GM23338 (cell line): ENCODE data around the gene NKAIN2. TPM values are rescaled to one million over a fixed set of nuclear protein-coding genes. Genes with fewer than 3 reads are reported as not detected.

Experiments used
- ATAC-seq: fragments of 200-7000 bp; cut with Tn5 transposase; 3 replicates; pipeline ENCODE4 v1.9.1; 2020
- DNase-seq: peaks from one replicate; pipeline ENCODE4 v3.0.0-alpha.2; 2015; ENCODE audit warnings: low spot score
- H2AFZ ChIP-seq: fragments of 200-600 bp; sonication (generic); 2 replicates; pipeline ENCODE4 v1.8.0; 2016; ENCODE audit warnings: antibody characterized with exemption, mild to moderate bottlenecking, moderate library complexity
- H3F3A ChIP-seq: fragments of 200-600 bp; sonication (generic); replicated peaks from 2 replicates; pipeline ENCODE4 v1.8.0; 2017; ENCODE audit warnings: antibody characterized with exemption, mixed run types, low read depth
- H3K27ac ChIP-seq: fragments of 200-600 bp; sonication (generic); 2 replicates; pipeline ENCODE4 v1.6.1; 2016; ENCODE audit warnings: low read depth
- H3K27me3 ChIP-seq: fragments of 200-600 bp; sonication (generic); 2 replicates; pipeline ENCODE4 v1.8.0; 2016; ENCODE audit warnings: mild to moderate bottlenecking, mixed run types, moderate library complexity; ENCODE audit not compliant: insufficient read depth
- H3K36me3 ChIP-seq: fragments of 200-600 bp; sonication (generic); 2 replicates; pipeline ENCODE4 v1.8.0; 2016; ENCODE audit warnings: mild to moderate bottlenecking; ENCODE audit not compliant: insufficient read depth
- H3K4me1 ChIP-seq: fragments of 200-600 bp; sonication (generic); 2 replicates; pipeline ENCODE4 v1.8.0; 2016; ENCODE audit warnings: mild to moderate bottlenecking, moderate library complexity; ENCODE audit not compliant: insufficient read depth
- H3K4me2 ChIP-seq: fragments of 200-600 bp; sonication (generic); 2 replicates; pipeline ENCODE4 v1.7.1; 2017; ENCODE audit warnings: mixed run types
- H3K4me3 ChIP-seq: fragments of 200-600 bp; sonication (generic); 2 replicates; pipeline ENCODE4 v1.6.1; 2016; ENCODE audit warnings: mixed run types
- H3K79me2 ChIP-seq: fragments of 200-600 bp; sonication (generic); replicated peaks from 2 replicates; pipeline ENCODE4 v1.8.0; 2017; ENCODE audit warnings: mild to moderate bottlenecking; ENCODE audit not compliant: insufficient read depth
- H3K9me2 ChIP-seq: fragments of 200-600 bp; sonication (generic); 2 replicates; pipeline ENCODE4 v1.8.0; 2017; ENCODE audit not compliant: insufficient read depth
- H4K20me1 ChIP-seq: fragments of 200-600 bp; sonication (generic); replicated peaks from 2 replicates; pipeline ENCODE4 v1.8.0; 2017; ENCODE audit warnings: mild to moderate bottlenecking; ENCODE audit not compliant: insufficient read depth
- H3K27ac Mint-ChIP-seq: 2 replicates; pipeline ENCODE4 v1.8.0; 2020; ENCODE audit warnings: inconsistent platforms, mild to moderate bottlenecking, moderate library complexity, mixed read lengths
- H3K27me3 Mint-ChIP-seq: 3 replicates; pipeline ENCODE4 v1.8.0; 2022; ENCODE audit warnings: low read depth, mild to moderate bottlenecking, moderate library complexity, mixed read lengths, inconsistent platforms; ENCODE audit not compliant: insufficient read depth, poor library complexity
- H3K36me3 Mint-ChIP-seq: 3 replicates; pipeline ENCODE4 v1.8.0; 2021; ENCODE audit warnings: low read depth, mild to moderate bottlenecking, inconsistent platforms, moderate library complexity, mixed read lengths
- H3K4me1 Mint-ChIP-seq: 3 replicates; pipeline ENCODE4 v1.8.0; 2020; ENCODE audit warnings: mild to moderate bottlenecking, inconsistent platforms, mixed read lengths
- H3K4me3 Mint-ChIP-seq: 3 replicates; pipeline ENCODE4 v1.8.0; 2021; ENCODE audit warnings: moderate library complexity, mild to moderate bottlenecking, inconsistent platforms, mixed read lengths
- H3K9me3 Mint-ChIP-seq: 3 replicates; pipeline ENCODE4 v1.8.0; 2020; ENCODE audit warnings: moderate library complexity, mild to moderate bottlenecking, inconsistent platforms, mixed read lengths
- CREB1 ChIP-seq: fragments of 250-450 bp; sonication (Bioruptor Pico); IDR thresholded peaks from 2 replicates; pipeline ENCODE4 v1.5.0; 2020; ENCODE audit warnings: low read depth, mild to moderate bottlenecking, moderate library complexity
- EZH2 ChIP-seq: fragments of 200-600 bp; sonication (generic); IDR thresholded peaks from one replicate; pipeline ENCODE4 v1.8.0; 2017; ENCODE audit warnings: antibody characterized with exemption, mild to moderate bottlenecking, low read depth; ENCODE audit not compliant: unreplicated experiment
- NANOG ChIP-seq: IDR thresholded peaks from 2 replicates; pipeline ENCODE4 v1.6.1; 2016; ENCODE audit warnings: antibody characterized with exemption, borderline replicate concordance
- STAT1 ChIP-seq: IDR thresholded peaks from one replicate; pipeline ENCODE4 v1.6.1; 2016; ENCODE audit warnings: antibody characterized with exemption; ENCODE audit not compliant: unreplicated experiment
- ZNF114 ChIP-seq: fragments of 250-450 bp; sonication (Bioruptor Pico); IDR thresholded peaks from 2 replicates; pipeline ENCODE4 v1.5.0; 2020; ENCODE audit warnings: mild to moderate bottlenecking, moderate library complexity
- ZNF331 ChIP-seq: fragments of 250-450 bp; sonication (Bioruptor Pico); IDR thresholded peaks from 2 replicates; pipeline ENCODE4 v1.5.0; 2020; ENCODE audit warnings: low read depth, mild to moderate bottlenecking, moderate library complexity
- polyA plus RNA-seq: library from polyadenylated mRNA; unstranded; fragments of >200 nt; fragmentation: Nextera tagmentation; extraction: Ambion mirVana; gene quantifications from 2 replicates; pipeline ENCODE4 v1.2.1, GENCODE V29; 2016
- total RNA-seq: library from RNA; depleted of rRNA; stranded (reverse); fragments of >200 nt; shearing (Covaris generic); gene quantifications from 2 replicates; pipeline ENCODE4 v1.2.3, GENCODE V29; 2014
- TF ChIP-seq, protein P1 (sequence below): IDR thresholded peaks from 2 replicates; pipeline ENCODE4 v1.6.1; 2016; ENCODE audit warnings: antibody characterized with exemption
- TF ChIP-seq, protein P2 (sequence below): fragments of 250-450 bp; sonication (Bioruptor Pico); IDR thresholded peaks from 2 replicates; pipeline ENCODE4 v1.5.0; 2020; ENCODE audit warnings: mild to moderate bottlenecking, moderate library complexity

NKAIN2 gene
- total and polyA plus RNA-seq, 2 experiments from 2014 or later: 0.39 to 1.1 TPM

DNA sequence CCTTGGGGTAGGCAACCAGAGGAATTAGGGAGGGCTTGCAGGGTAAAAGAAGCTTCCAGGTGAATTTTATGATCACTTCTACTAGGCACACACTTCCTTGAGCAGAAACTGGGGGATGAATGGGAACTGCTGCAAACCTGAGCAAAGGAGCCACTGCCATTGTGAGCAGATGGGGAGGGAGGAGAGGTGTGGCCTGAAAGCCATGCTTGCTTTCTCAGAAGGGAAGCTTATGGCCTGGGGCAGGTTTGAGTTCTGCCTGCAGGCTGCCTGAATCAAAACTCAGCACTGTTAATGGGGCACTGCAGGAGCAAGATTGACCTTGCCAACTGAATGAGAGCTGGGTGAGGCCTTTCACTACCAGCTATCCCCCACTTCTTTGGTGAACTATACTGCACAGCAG is 328.1 kb downstream of the NKAIN2 start:
- H3K4me1 ChIP-seq: no peaks in the 10 kb centered on the region
- 0 out of 2 replicates have a peak overlapping the region, but pooled peaks have one; percentile 38 for H2AFZ ChIP-seq
- TF ChIP-seq STAT1 (no peak), EZH2 (no peak), NANOG (no peak), CREB1 (CRISPR knock-in tag) (no peak), ZNF114 (CRISPR knock-in tag) (no peak), ZNF331 (CRISPR knock-in tag) (no peak)
- TF ChIP-seq, protein P1, sequence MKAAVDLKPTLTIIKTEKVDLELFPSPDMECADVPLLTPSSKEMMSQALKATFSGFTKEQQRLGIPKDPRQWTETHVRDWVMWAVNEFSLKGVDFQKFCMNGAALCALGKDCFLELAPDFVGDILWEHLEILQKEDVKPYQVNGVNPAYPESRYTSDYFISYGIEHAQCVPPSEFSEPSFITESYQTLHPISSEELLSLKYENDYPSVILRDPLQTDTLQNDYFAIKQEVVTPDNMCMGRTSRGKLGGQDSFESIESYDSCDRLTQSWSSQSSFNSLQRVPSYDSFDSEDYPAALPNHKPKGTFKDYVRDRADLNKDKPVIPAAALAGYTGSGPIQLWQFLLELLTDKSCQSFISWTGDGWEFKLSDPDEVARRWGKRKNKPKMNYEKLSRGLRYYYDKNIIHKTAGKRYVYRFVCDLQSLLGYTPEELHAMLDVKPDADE: no peak
- H3K27me3 ChIP-seq: no peaks in the 10 kb centered on the region
- no peak for DNase-seq
- H3F3A ChIP-seq: no peaks in the 10 kb centered on the region
- peaks cover 4% of the 10 kb centered on the region; the same call in 1 of the 2 replicates for H3K9me2 ChIP-seq
- no peak overlapping the region for H3K4me3 ChIP-seq
- no peaks in the 10 kb centered on the region for H4K20me1 ChIP-seq
- H3K27ac Mint-ChIP-seq: no peak overlapping the region
- no peak for ATAC-seq
- H3K4me2 ChIP-seq: no peak overlapping the region
- H3K9me3 Mint-ChIP-seq: no peaks in the 10 kb centered on the region; the same call in 2 of the 3 replicates
- no peak overlapping the region for H3K4me3 Mint-ChIP-seq
- no peaks in the 10 kb centered on the region for H3K36me3 ChIP-seq
- H3K27ac ChIP-seq: no peak overlapping the region
- H3K79me2 ChIP-seq: no peaks in the 10 kb centered on the region
- no peaks in the 10 kb centered on the region for H3K36me3 Mint-ChIP-seq
- H3K27me3 Mint-ChIP-seq: no peaks in the 10 kb centered on the region
- no peaks in the 10 kb centered on the region for H3K4me1 Mint-ChIP-seq

DNA sequence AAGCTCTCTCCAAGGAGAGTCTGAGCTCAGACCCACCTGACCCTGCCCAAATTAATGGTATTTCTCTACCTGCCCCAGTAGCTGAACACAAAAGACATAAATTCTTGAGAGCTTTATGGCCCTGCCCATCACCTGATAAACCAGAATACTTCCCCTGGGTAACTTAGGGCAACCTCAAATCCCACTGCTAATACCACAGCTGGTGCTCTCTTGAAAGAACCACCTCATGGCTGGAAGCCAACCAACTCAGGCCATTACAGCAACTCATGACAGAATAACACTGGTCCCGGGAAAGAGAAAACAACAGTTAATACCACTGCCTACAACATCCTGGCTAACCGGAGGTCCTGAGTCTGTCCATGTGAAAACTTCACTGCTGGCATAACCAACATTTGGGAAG is 328.6 kb downstream of the NKAIN2 start:
- no peaks in the 10 kb centered on the region for H3K4me1 ChIP-seq
- Mint-ChIP-seq H3K27ac (no peak overlapping the region), H3K4me1 (no peaks in the 10 kb centered on the region), H3K27me3 (no peaks in the 10 kb centered on the region), H3K9me3 (no peaks in the 10 kb centered on the region; the same call in 2 of the 3 replicates), H3K36me3 (no peaks in the 10 kb centered on the region), H3K4me3 (no peak overlapping the region)
- no peaks in the 10 kb centered on the region for H3K36me3 ChIP-seq
- no peak overlapping the region for H3K4me2 ChIP-seq
- ATAC-seq: no peak
- no peak overlapping the region for H3K27ac ChIP-seq
- no peak for DNase-seq
- H3K4me3 ChIP-seq: no peak overlapping the region
- no peak overlapping the region for H2AFZ ChIP-seq
- no peaks in the 10 kb centered on the region for H3K27me3 ChIP-seq
- H3K79me2 ChIP-seq: no peaks in the 10 kb centered on the region
- no peak for TF ChIP-seq CREB1 (CRISPR knock-in tag)
- no peak for TF ChIP-seq STAT1
- no peaks in the 10 kb centered on the region for H4K20me1 ChIP-seq
- peaks cover 4% of the 10 kb centered on the region; the same call in 1 of the 2 replicates for H3K9me2 ChIP-seq
- no peaks in the 10 kb centered on the region for H3F3A ChIP-seq

DNA sequence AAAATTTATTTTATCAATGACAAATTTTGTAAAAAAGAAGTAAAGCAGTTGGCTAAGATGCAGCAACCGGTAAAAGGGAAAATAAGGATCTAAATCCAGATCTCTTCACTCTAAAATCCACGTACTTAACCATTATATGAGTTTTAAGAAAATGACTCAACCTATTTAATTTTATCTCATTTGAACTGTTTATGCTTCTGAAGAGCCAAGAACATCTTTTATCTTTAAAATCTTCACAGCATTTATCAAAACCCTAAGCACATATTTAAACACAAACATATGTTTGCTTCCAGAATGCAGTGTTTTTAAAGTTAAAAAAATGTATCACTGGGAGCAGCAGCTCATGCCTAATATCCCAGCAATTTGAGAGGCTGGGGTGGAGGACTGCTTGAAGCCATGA is 339.2 kb downstream of the NKAIN2 start:
- H3K36me3 ChIP-seq: no peaks in the 10 kb centered on the region
- no peak for DNase-seq
- no peak overlapping the region for H3K4me3 Mint-ChIP-seq
- TF ChIP-seq STAT1 (no peak), EZH2 (no peak), NANOG (no peak), ZNF114 (CRISPR knock-in tag) (no peak)
- TF ChIP-seq, protein P2, sequence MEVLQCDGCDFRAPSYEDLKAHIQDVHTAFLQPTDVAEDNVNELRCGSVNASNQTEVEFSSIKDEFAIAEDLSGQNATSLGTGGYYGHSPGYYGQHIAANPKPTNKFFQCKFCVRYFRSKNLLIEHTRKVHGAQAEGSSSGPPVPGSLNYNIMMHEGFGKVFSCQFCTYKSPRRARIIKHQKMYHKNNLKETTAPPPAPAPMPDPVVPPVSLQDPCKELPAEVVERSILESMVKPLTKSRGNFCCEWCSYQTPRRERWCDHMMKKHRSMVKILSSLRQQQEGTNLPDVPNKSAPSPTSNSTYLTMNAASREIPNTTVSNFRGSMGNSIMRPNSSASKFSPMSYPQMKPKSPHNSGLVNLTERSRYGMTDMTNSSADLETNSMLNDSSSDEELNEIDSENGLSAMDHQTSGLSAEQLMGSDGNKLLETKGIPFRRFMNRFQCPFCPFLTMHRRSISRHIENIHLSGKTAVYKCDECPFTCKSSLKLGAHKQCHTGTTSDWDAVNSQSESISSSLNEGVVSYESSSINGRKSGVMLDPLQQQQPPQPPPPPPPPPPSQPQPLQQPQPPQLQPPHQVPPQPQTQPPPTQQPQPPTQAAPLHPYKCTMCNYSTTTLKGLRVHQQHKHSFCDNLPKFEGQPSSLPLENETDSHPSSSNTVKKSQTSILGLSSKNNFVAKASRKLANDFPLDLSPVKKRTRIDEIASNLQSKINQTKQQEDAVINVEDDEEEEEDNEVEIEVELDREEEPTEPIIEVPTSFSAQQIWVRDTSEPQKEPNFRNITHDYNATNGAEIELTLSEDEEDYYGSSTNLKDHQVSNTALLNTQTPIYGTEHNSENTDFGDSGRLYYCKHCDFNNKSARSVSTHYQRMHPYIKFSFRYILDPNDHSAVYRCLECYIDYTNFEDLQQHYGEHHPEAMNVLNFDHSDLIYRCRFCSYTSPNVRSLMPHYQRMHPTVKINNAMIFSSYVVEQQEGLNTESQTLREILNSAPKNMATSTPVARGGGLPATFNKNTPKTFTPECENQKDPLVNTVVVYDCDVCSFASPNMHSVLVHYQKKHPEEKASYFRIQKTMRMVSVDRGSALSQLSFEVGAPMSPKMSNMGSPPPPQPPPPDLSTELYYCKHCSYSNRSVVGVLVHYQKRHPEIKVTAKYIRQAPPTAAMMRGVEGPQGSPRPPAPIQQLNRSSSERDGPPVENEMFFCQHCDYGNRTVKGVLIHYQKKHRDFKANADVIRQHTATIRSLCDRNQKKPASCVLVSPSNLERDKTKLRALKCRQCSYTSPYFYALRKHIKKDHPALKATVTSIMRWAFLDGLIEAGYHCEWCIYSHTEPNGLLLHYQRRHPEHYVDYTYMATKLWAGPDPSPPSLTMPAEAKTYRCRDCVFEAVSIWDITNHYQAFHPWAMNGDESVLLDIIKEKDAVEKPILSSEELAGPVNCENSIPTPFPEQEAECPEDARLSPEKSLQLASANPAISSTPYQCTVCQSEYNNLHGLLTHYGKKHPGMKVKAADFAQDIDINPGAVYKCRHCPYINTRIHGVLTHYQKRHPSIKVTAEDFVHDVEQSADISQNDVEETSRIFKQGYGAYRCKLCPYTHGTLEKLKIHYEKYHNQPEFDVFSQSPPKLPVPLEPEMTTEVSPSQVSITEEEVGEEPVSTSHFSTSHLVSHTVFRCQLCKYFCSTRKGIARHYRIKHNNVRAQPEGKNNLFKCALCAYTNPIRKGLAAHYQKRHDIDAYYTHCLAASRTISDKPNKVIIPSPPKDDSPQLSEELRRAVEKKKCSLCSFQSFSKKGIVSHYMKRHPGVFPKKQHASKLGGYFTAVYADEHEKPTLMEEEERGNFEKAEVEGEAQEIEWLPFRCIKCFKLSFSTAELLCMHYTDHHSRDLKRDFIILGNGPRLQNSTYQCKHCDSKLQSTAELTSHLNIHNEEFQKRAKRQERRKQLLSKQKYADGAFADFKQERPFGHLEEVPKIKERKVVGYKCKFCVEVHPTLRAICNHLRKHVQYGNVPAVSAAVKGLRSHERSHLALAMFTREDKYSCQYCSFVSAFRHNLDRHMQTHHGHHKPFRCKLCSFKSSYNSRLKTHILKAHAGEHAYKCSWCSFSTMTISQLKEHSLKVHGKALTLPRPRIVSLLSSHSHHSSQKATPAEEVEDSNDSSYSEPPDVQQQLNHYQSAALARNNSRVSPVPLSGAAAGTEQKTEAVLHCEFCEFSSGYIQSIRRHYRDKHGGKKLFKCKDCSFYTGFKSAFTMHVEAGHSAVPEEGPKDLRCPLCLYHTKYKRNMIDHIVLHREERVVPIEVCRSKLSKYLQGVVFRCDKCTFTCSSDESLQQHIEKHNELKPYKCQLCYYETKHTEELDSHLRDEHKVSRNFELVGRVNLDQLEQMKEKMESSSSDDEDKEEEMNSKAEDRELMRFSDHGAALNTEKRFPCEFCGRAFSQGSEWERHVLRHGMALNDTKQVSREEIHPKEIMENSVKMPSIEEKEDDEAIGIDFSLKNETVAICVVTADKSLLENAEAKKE (CRISPR knock-in tag): no peak

More for the DNA sequence above, 339.2 kb downstream of the NKAIN2 start:
- Mint-ChIP-seq H3K36me3 (no peaks in the 10 kb centered on the region), H3K9me3 (no peaks in the 10 kb centered on the region), H3K27ac (no peak overlapping the region), H3K4me1 (no peaks in the 10 kb centered on the region), H3K27me3 (no peaks in the 10 kb centered on the region)
- Histone ChIP-seq H3K79me2 (no peaks in the 10 kb centered on the region), H3K9me2 (no peaks in the 10 kb centered on the region), H3K4me2 (no peak overlapping the region), H3K27me3 (no peaks in the 10 kb centered on the region), H3F3A (no peaks in the 10 kb centered on the region), H3K4me3 (no peak overlapping the region), H3K4me1 (no peaks in the 10 kb centered on the region), H2AFZ (no peak overlapping the region), H4K20me1 (no peaks in the 10 kb centered on the region), H3K27ac (no peak overlapping the region)
- no peak for ATAC-seq
